ENCODE results near the gene PLCL1. TPM values are rescaled to one million over a fixed set of nuclear protein-coding genes. Genes with fewer than 3 reads are reported as not detected.

Gene PLCL1
- total RNA-seq, 1 experiment from 2014 or later = not detected

- H4K20me1 ChIP-seq (ENCODE audit: insufficient read depth) = no peaks in the 10 kb centered on the region
- no peak overlapping the region for H2AFZ ChIP-seq
- no peak for DNase-seq
- H3K27ac ChIP-seq = no peak overlapping the region
- no peak overlapping the region for H3K4me2 ChIP-seq
- CTCF ChIA-PET = no interaction called here
- H3K9me2 ChIP-seq (ENCODE audit: insufficient read depth) = no peaks in the 10 kb centered on the region
- intact Hi-C loops (cut with micrococcal nuclease; ENCODE audit: unreplicated experiment) = no loop called here
- H3K4me1 ChIP-seq (replicated peaks; ENCODE audit: insufficient read depth) = no peaks in the 10 kb centered on the region
- no peaks in the 10 kb centered on the region for H3K36me3 ChIP-seq (ENCODE audit: low read depth)
- POLR2A ChIA-PET (ENCODE audit: unreplicated experiment) = no interaction called here
- no peaks in the 10 kb centered on the region for H3K79me2 ChIP-seq (ENCODE audit: low read depth)
- H3K9me3 ChIP-seq (ENCODE audit: insufficient read depth, low read depth) = no peaks in the 10 kb centered on the region
- no peaks in the 10 kb centered on the region for H3F3A ChIP-seq (ENCODE audit: insufficient read depth, low read depth)
- BruUV-seq (replicated peaks) = no TSS peak
- TF ChIP-seq EZH2 (IDR thresholded peaks at IDR 0.05; ENCODE audit: low read depth) (no peak), CTCF (conservative IDR thresholded peaks at IDR 0.05) (no peak)
- H3K27me3 ChIP-seq (ENCODE audit: insufficient read depth, low read depth) = no peaks in the 10 kb centered on the region
- no peak overlapping the region for H3K4me3 ChIP-seq
Observed at GRCh38 chr2:198100346-198100745, 296.0 kb downstream of the PLCL1 start.

- no peak overlapping the region for H3K4me2 ChIP-seq
- intact Hi-C loops (cut with micrococcal nuclease; ENCODE audit: unreplicated experiment) = no loop called here
- no peaks in the 10 kb centered on the region for H3K36me3 ChIP-seq (ENCODE audit: low read depth)
- no TSS peak for BruUV-seq (replicated peaks)
- POLR2A ChIA-PET (ENCODE audit: unreplicated experiment) = no interaction called here
- no peak overlapping the region for H2AFZ ChIP-seq
- CTCF ChIA-PET = no interaction called here
- no peak overlapping the region for H3K27ac ChIP-seq
- no peak overlapping the region for H3K4me3 ChIP-seq
- H3F3A ChIP-seq (ENCODE audit: insufficient read depth, low read depth) = no peaks in the 10 kb centered on the region
- DNase-seq = no peak
- no peaks in the 10 kb centered on the region for H3K27me3 ChIP-seq (ENCODE audit: insufficient read depth, low read depth)
- H3K79me2 ChIP-seq (ENCODE audit: low read depth) = no peaks in the 10 kb centered on the region
- no peaks in the 10 kb centered on the region for H4K20me1 ChIP-seq (ENCODE audit: insufficient read depth)
- no peaks in the 10 kb centered on the region for H3K9me2 ChIP-seq (ENCODE audit: insufficient read depth)
- TF ChIP-seq EZH2 (IDR thresholded peaks at IDR 0.05; ENCODE audit: low read depth) = no peak
- no peak for TF ChIP-seq CTCF (conservative IDR thresholded peaks at IDR 0.05)
- H3K9me3 ChIP-seq (ENCODE audit: insufficient read depth, low read depth) = no peaks in the 10 kb centered on the region
- no peaks in the 10 kb centered on the region for H3K4me1 ChIP-seq (replicated peaks; ENCODE audit: insufficient read depth)
Observed at GRCh38 chr2:198101688-198102087, 297.3 kb downstream of the PLCL1 start.

GRCh38 chr2:198102120-198102519 is 297.7 kb downstream of the PLCL1 start:
- Histone ChIP-seq H3K4me3 (no peak overlapping the region), H2AFZ (no peak overlapping the region), H3F3A (ENCODE audit: insufficient read depth, low read depth) (no peaks in the 10 kb centered on the region), H3K27me3 (ENCODE audit: insufficient read depth, low read depth) (no peaks in the 10 kb centered on the region), H3K9me3 (ENCODE audit: insufficient read depth, low read depth) (no peaks in the 10 kb centered on the region), H3K36me3 (ENCODE audit: low read depth) (no peaks in the 10 kb centered on the region), H3K27ac (no peak overlapping the region), H3K4me1 (replicated peaks; ENCODE audit: insufficient read depth) (no peaks in the 10 kb centered on the region), H4K20me1 (ENCODE audit: insufficient read depth) (no peaks in the 10 kb centered on the region), H3K79me2 (ENCODE audit: low read depth) (no peaks in the 10 kb centered on the region), H3K9me2 (ENCODE audit: insufficient read depth) (no peaks in the 10 kb centered on the region), H3K4me2 (no peak overlapping the region)
- TF ChIP-seq EZH2 (IDR thresholded peaks at IDR 0.05; ENCODE audit: low read depth) = no peak
- TF ChIP-seq CTCF (conservative IDR thresholded peaks at IDR 0.05) = no peak
- POLR2A ChIA-PET (ENCODE audit: unreplicated experiment) = no interaction called here
- BruUV-seq (replicated peaks) = no TSS peak
- no peak for DNase-seq
- intact Hi-C loops (cut with micrococcal nuclease; ENCODE audit: unreplicated experiment) = no loop called here
- CTCF ChIA-PET = no interaction called here

All from PC-9 (cell line).